ENCODE results near the gene TMUB1. TPM values are rescaled to one million over a fixed set of nuclear protein-coding genes. Genes with fewer than 3 reads are reported as not detected.

The TMUB1 gene
- total RNA-seq, 1 donor = 18.1 TPM

GRCh38 chr7:151120896-151121295 lies 37.6 kb upstream of the TMUB1 start:
- no peak for TF ChIP-seq CTCF (IDR thresholded peaks at IDR 0.05; ENCODE audit: extremely low read depth, low read depth, low read length)
- H3K27ac ChIP-seq (ENCODE audit: low read depth, low read length) = no peak overlapping the region
- H3K36me3 ChIP-seq (ENCODE audit: insufficient read depth, low read length) = peaks cover 22% of the 10 kb centered on the region
- no peak overlapping the region for H3K4me2 ChIP-seq (ENCODE audit: insufficient read depth, low read length)
- H3K79me2 ChIP-seq (ENCODE audit: insufficient read depth, low read length) = peaks cover 19% of the 10 kb centered on the region
- H3K4me3 ChIP-seq (ENCODE audit: insufficient read depth, low read length) = no peak overlapping the region
- DNase-seq (ENCODE audit: insufficient read length, low spot score, missing footprints) = no peak
- H3K27me3 ChIP-seq (ENCODE audit: insufficient read depth, low read length) = no peaks in the 10 kb centered on the region
- no peaks in the 10 kb centered on the region for H3K4me1 ChIP-seq (ENCODE audit: insufficient read depth, low read length)
- peaks cover 41% of the 10 kb centered on the region for H4K20me1 ChIP-seq (ENCODE audit: insufficient read depth, low read length)
- H3K9me3 ChIP-seq (ENCODE audit: low read depth, low read length) = no peaks in the 10 kb centered on the region
- no peak overlapping the region for H2AFZ ChIP-seq (ENCODE audit: low read length)

- no peak for DNase-seq (ENCODE audit: insufficient read length, low spot score, missing footprints)
- Histone ChIP-seq H3K79me2 (ENCODE audit: insufficient read depth, low read length) (peaks cover 23% of the 10 kb centered on the region), H3K27me3 (ENCODE audit: insufficient read depth, low read length) (no peaks in the 10 kb centered on the region), H3K27ac (ENCODE audit: low read depth, low read length) (no peak overlapping the region), H3K36me3 (ENCODE audit: insufficient read depth, low read length) (peaks cover 22% of the 10 kb centered on the region), H3K4me1 (ENCODE audit: insufficient read depth, low read length) (no peaks in the 10 kb centered on the region), H3K9me3 (ENCODE audit: low read depth, low read length) (no peaks in the 10 kb centered on the region), H3K4me3 (ENCODE audit: insufficient read depth, low read length) (no peak overlapping the region), H3K4me2 (ENCODE audit: insufficient read depth, low read length) (no peak overlapping the region), H2AFZ (ENCODE audit: low read length) (no peak overlapping the region), H4K20me1 (ENCODE audit: insufficient read depth, low read length) (peaks cover 37% of the 10 kb centered on the region)
- TF ChIP-seq CTCF (IDR thresholded peaks at IDR 0.05; ENCODE audit: extremely low read depth, low read depth, low read length) = no peak
Measured at GRCh38 chr7:151119902-151120301, 36.6 kb upstream of the TMUB1 start.

DNA sequence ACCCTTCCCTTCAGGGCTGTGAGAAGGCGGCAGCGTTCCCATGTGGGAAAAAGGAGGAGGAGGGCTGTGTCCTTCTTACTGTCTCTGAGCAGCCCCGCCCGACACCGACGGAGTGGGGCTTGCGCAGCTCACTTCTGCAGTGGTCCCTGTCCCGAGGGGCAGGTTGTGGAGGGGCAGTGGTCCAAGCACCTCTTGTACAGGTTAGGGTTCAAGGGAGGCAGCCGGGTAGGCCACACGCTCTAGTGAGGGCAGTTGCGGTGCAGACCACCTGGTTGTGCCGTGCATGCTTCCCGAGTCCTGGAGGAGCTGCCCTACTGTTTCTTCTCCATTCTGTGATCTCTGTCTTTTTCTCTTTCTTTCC lies 35.7 kb upstream of the TMUB1 start:
- Histone ChIP-seq H3K4me1 (ENCODE audit: insufficient read depth, low read length) (peaks cover 4% of the 10 kb centered on the region), H3K27me3 (ENCODE audit: insufficient read depth, low read length) (no peaks in the 10 kb centered on the region), H3K9me3 (ENCODE audit: low read depth, low read length) (no peaks in the 10 kb centered on the region), H4K20me1 (ENCODE audit: insufficient read depth, low read length) (peaks cover 33% of the 10 kb centered on the region), H3K27ac (ENCODE audit: low read depth, low read length) (no peak overlapping the region), H2AFZ (ENCODE audit: low read length) (no peak overlapping the region), H3K36me3 (ENCODE audit: insufficient read depth, low read length) (peaks cover 15% of the 10 kb centered on the region), H3K4me3 (ENCODE audit: insufficient read depth, low read length) (no peak overlapping the region), H3K79me2 (ENCODE audit: insufficient read depth, low read length) (peaks cover 23% of the 10 kb centered on the region), H3K4me2 (ENCODE audit: insufficient read depth, low read length) (no peak overlapping the region)
- DNase-seq (ENCODE audit: insufficient read length, low spot score, missing footprints) = peak; percentile 71
- no peak for TF ChIP-seq CTCF (IDR thresholded peaks at IDR 0.05; ENCODE audit: extremely low read depth, low read depth, low read length)

DNA sequence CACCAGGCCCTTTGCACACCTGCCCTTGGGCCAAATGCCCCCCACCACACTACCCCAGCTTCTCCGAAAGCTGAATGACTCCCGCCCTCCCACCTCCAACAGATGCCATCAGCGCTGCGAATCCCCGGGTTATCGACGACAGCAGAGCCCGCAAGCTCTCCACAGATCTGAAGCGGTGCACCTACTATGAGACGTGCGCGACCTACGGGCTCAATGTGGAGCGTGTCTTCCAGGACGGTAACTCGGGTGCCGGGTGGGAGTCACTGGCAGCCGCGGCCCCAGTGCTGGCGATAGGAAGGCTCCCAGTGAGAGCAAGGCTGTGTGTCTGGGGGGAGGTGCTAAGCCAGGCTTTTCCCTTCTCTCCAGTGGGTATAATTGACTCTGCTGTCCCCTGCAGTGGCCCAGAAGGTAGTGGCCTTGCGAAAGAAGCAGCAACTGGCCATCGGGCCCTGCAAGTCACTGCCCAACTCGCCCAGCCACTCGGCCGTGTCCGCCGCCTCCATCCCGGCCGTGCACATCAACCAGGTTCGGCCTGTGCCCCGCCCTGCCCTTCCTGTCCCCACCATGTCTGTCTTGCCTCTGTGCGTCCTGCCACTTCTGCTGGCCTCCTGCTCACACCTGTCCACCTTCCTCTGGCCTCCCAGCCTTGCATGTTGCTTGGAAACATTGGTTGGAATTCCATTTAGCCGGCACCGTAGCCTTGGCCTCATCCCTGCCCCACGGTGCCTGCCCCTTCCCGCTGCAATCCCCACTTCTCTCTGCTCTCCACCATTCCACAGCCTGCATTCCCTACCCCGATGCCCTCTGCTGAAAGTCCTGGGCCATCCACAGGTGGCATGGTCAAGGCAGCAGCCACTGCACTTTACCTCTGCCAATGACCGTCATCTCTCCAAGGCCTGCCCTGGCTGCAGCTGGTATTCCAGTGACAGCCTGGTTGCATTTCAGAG lies 35.1 kb upstream of the TMUB1 start:
- Histone ChIP-seq H3K4me3 (ENCODE audit: insufficient read depth, low read length) (no peak overlapping the region), H3K79me2 (ENCODE audit: insufficient read depth, low read length) (peaks cover 23% of the 10 kb centered on the region), H3K27ac (ENCODE audit: low read depth, low read length) (no peak overlapping the region), H3K4me1 (ENCODE audit: insufficient read depth, low read length) (peaks cover 11% of the 10 kb centered on the region), H3K36me3 (ENCODE audit: insufficient read depth, low read length) (peaks cover 10% of the 10 kb centered on the region), H4K20me1 (ENCODE audit: insufficient read depth, low read length) (peaks cover 35% of the 10 kb centered on the region), H3K4me2 (ENCODE audit: insufficient read depth, low read length) (no peak overlapping the region), H3K9me3 (ENCODE audit: low read depth, low read length) (no peaks in the 10 kb centered on the region), H2AFZ (ENCODE audit: low read length) (no peak overlapping the region), H3K27me3 (ENCODE audit: insufficient read depth, low read length) (no peaks in the 10 kb centered on the region)
- DNase-seq (ENCODE audit: insufficient read length, low spot score, missing footprints) = peak; percentile 74
- no peak for TF ChIP-seq CTCF (IDR thresholded peaks at IDR 0.05; ENCODE audit: extremely low read depth, low read depth, low read length)
